GM19455 (cell line): ENCODE results near the gene GPC6.
A peak's percentile ranks its signal among the peaks of the same experiment; 100 is the strongest.

ENCODE experiments used
- ATAC-seq: cut with Tn5 transposase; IDR thresholded peaks from one replicate; pipeline ENCODE4 v1.9.1; 2021; ENCODE audit not compliant: unreplicated experiment

GPC6 gene

DNA sequence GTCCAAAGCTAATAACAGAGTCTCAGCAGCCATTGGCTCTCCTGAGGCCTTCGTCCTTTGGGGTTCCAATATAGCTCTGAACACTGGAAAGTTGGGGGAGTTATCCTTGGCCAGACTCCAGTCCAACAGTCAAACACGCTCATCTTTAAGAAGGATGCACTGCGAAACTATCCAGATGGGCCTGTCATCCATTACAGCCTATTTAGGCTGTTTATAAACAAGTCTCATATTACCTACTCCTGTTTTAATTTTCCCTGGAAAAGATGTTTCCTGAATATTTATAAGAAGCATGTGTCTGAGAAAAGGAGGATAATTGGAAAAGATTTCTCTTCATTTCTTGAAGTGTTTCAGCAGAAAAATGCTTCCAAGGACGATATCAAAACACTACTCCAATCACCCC is 1082.2 kb downstream of the GPC6 start:
- no peak for ATAC-seq

- no peak for ATAC-seq
Observed at GRCh38 chr13:94309576-94309975, 1083.0 kb downstream of the GPC6 start.

DNA sequence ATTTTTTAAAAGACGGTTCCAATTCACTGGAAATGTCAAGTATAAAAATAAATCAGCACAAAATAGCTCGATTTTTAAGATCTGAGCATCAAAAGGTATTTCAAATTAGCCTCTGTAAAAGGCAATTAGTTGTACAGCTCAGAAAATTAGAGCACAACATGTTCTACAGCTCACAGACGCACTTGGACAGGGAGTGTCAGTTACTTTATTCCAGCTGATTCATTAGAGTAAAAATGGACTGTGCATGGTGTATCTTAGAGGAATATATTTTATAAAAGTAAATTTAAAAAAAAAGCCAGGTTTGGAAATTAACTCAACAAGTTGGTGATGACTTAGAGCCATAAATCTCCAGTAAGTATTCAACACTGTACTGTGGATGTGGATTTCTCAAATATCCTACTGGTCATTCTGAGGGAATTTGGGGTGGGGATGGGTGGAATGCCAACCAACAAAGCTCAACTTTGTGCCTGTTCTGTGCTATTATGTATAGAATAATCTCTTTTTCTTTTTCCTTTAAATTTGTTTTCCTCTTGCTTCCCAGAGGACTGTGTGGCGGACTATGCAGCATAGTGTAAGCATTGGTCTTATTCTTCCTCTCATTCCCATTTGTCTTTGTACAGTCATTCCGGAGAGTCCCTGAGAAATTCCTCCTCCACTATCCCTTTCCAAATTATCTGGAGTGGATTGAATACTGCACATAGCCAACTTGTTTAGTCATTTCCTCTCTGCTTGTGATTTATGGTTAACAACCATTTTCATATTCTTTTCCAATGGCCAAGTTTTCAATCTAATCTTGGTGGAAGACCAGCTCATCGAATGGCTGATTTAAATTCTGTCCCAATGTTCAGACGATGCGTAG is 1083.6 kb downstream of the GPC6 start:
- ATAC-seq, result no peak

- no peak for ATAC-seq
Observed at GRCh38 chr13:94311893-94312292, 1085.3 kb downstream of the GPC6 start.

DNA sequence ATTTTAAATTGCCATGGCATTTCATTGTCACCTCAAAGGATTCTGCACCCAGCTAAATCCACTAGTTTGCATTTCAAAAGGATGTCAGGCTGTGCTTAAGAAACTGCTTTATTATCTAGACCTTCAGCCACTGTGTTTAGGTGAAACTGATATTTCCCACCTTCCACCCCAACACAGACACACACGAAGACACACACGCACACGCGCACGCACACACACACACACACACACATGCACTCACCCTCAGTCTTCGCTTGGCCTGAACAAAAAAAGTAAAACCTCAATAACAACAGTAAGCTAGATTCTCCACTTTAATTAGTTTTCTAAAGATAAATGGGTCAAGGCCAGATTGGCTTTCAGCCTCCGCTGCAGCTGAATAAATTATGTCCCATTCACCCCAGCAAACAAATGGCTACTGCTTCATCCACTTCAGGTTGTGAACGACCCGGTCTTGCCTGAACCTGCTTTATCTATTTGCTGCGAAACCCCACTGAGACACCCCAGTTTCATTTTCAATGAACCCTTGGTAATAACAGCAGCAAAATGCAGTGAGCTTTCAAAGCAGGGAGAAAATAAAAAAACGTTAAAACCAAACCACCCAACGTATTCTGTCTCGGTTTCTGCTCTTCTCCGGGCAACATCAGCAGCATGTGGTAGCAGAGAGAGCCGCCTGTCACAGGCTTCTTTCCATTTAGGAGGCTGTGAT is 1086.1 kb downstream of the GPC6 start:
- peak; percentile 92 for ATAC-seq

DNA sequence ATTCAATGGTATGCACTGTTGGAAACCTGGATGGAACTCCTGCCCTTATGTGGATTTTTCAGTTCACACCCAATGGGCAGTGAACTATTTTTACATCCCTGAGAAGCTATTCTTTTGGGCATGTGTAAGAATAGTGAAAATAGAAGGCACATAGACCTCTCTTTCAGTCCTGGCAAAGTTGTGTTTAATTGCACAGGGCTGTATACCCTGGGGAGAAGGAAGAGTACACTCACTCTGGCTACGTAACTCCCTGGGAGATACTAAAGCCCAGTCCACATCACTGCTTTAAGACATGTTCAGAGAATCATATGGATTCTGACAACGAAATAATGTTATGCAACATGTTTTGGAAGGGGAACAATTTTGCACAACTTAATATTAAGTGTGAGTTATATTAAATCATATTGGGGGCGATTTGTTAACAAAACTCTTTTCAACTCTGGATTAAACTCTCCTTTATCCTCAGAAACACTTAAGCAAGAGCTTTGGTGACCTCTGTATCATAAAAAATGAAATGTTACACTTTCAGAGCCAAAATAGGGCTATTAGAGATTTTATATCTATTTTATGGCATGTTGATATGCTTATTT is 1086.8 kb downstream of the GPC6 start:
- no peak for ATAC-seq

DNA sequence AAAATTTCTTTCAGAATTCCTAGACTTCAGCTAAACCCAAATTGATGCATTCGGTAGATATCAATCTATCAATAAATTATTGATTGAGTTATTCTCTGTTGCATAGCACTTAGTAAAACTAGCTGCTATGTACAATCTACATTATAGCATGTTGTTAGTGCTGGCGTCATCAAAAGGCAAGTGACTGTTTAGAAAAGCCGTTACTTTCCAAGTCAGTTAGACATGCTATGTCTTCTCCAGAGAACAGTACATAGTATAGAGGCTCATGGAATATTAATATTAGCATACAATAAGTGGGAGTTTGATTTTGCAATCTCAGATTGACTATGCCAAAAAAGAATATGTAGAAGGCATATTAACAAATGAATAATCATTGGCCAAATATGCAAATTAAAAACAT is 1087.3 kb downstream of the GPC6 start:
- no peak for ATAC-seq

- no peak for ATAC-seq
Observed at GRCh38 chr13:94315188-94315587, 1088.6 kb downstream of the GPC6 start.

GRCh38 chr13:94317063-94317491 is 1090.5 kb downstream of the GPC6 start:
- peak; percentile 32 for ATAC-seq

DNA sequence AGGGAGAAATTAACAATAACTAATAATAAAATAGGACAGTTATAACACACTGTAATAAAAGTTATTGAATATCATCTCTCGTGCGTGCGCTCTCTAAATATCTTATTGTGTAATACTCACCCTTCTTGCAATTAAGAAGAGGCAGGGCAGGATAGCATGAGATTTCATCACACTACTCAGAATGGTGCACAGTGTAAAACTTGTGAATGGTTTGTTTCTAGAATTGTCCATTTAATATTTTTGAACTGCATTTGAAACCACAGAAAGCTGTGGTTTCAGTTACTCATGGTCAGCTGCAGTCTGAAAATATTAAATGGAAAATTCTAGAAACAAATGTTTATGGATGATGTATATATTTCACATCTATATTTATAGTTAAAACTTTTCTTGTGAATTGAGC is 1091.8 kb downstream of the GPC6 start:
- ATAC-seq, result peak; percentile 54

- no peak for ATAC-seq
Observed at GRCh38 chr13:94319501-94319900, 1092.9 kb downstream of the GPC6 start.

- no peak for ATAC-seq
Observed at GRCh38 chr13:94322925-94323763, 1096.5 kb downstream of the GPC6 start.

GRCh38 chr13:94323764-94324758 is 1097.5 kb downstream of the GPC6 start:
- peak; percentile 43 for ATAC-seq

DNA sequence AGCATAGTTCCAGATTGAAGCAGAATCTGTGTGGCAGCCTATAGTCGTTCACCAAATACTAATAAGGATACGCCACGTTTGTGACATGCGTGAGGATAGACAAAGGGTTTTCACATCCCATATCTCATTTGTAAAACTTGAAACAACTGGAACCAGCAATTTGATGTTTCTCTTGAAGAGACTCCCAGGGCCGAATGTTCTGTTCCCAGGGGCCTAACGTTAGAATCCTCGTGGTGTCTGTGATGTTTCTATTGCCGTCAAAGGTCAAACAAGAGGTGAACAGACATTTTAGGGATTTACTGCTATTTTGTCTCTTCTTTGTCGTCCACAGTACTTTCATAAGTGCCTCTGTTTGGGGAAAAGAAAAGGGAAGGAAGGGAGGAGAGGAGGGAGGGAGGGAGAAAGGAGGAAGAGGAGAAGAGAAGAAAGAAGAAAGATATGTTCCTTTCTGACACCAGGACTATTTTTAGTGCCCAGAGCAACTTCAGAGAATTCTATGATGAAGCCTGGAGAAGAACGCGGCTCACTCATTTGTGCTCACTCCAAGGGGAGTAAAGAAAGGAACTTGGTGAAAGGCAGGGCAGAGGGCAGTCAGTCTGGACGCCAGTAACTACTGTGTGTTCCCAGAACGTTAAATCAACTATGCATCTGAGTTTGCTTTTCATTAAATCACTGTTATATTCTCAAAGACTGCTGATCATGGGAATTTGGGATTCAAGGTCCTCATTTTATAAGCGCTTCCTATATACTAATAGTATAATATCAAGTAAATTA is 1098.3 kb downstream of the GPC6 start:
- no peak for ATAC-seq

DNA sequence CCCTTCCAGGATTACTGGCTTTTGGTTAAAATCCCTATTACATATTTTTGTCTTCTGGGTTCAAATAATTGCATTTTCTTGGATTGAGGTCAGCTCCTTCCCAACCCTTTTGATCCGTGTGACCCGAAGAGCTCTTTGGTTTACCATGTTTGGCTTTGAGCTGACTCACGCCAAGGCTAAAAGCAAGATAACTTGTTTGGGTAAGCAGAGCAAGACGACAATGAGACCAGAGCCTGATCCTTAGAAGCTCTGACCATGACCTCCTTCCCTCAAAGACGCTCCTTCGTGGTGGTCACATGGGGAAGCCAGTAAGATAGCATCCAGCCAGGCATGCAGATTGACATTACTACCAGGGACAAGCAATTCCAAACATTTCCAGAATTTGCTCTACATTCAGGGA is 1099.0 kb downstream of the GPC6 start:
- ATAC-seq, result no peak

DNA sequence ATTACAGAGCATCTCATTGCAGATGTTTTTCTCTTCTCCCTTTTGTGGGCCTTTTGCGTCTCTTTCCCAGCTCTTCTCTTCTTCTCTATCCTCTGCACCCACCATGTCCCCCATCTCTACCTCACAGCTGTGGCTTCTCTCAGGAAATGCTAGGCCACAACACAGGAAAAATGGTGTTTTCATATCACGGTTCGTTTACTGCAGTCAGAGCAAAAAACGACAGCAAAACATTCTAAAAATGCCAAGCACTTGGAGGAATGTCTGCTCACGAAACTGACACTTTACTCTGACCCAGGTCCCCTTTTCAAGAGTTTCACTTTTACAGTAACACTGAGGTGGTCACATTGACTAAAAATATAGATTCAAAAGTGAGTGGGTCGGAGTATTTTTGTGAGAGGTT is 1100.7 kb downstream of the GPC6 start:
- peak; percentile 93 for ATAC-seq

- ATAC-seq, result no peak
Observed at GRCh38 chr13:94328381-94329041, 1101.9 kb downstream of the GPC6 start.

DNA sequence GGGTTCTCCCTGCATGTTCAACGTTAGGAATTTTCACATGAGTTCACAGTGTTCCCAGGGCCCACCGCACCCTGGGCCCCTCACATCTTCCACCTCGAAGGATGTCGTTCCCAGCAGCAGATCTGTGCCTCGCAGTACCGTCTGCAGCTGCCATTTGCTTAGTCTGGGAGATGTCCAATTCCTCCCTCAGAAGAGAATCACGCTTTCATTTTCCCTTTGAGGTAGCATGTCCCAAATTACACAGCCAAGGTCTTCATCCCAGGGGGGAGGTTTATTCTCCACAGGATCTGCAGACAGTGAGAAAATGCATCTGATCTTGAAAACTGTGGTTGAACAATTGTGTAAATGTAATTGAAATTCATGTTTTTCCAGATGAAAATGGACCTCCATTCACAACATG is 1102.7 kb downstream of the GPC6 start:
- no peak for ATAC-seq
